IPS-20b (cell line): ENCODE results near the gene TEAD1.

Source experiments
- H3K27ac ChIP-seq: one replicate; pipeline ENCODE4 v1.5.1; 2013; ENCODE audit warnings: low read length
- H3K27me3 ChIP-seq: 2 replicates; pipeline ENCODE4 v1.6.1; 2013; ENCODE audit warnings: mild to moderate bottlenecking, low read length, inconsistent platforms; ENCODE audit not compliant: insufficient read depth
- H3K36me3 ChIP-seq: 2 replicates; pipeline ENCODE4 v1.6.1; 2013; ENCODE audit warnings: low read depth, mild to moderate bottlenecking, inconsistent platforms, low read length, moderate library complexity; ENCODE audit not compliant: insufficient read depth
- H3K4me1 ChIP-seq: 2 replicates; pipeline ENCODE4 v1.6.1; 2013; ENCODE audit warnings: mild to moderate bottlenecking, control low read depth, inconsistent platforms, low read length, moderate library complexity; ENCODE audit not compliant: insufficient read depth
- H3K4me3 ChIP-seq: 2 replicates; pipeline ENCODE4 v1.5.1; 2013; ENCODE audit warnings: mild to moderate bottlenecking, low read length, inconsistent platforms
- H3K9ac ChIP-seq: 2 replicates; pipeline ENCODE4 v1.6.1; 2013; ENCODE audit warnings: low read depth, mild to moderate bottlenecking, inconsistent platforms, low read length, moderate library complexity
- H3K9me3 ChIP-seq: 2 replicates; pipeline ENCODE4 v1.6.1; 2013; ENCODE audit warnings: mild to moderate bottlenecking, low read depth, low read length, inconsistent platforms; ENCODE audit not compliant: insufficient read depth

Gene TEAD1

GRCh38 chr11:12811861-12812260, 137.6 kb downstream of the TEAD1 start:
- Histone ChIP-seq H3K27me3 (no peaks in the 10 kb centered on the region), H3K9me3 (no peaks in the 10 kb centered on the region), H3K27ac (no peak overlapping the region), H3K9ac (no peak overlapping the region), H3K36me3 (no peaks in the 10 kb centered on the region), H3K4me1 (peaks cover 38% of the 10 kb centered on the region; the same call in 1 of the 2 replicates), H3K4me3 (no peak overlapping the region)

- Histone ChIP-seq H3K27ac (no peak overlapping the region), H3K9me3 (no peaks in the 10 kb centered on the region), H3K27me3 (no peaks in the 10 kb centered on the region), H3K4me1 (peaks cover 29% of the 10 kb centered on the region; the same call in 1 of the 2 replicates), H3K9ac (no peak overlapping the region), H3K36me3 (no peaks in the 10 kb centered on the region), H3K4me3 (no peak overlapping the region)
These were observed 138.6 kb downstream of the TEAD1 start for GRCh38 chr11:12812849-12813248.

- H3K36me3 ChIP-seq: no peaks in the 10 kb centered on the region
- H3K27ac ChIP-seq: no peak overlapping the region
- no peak overlapping the region for H3K4me3 ChIP-seq
- no peaks in the 10 kb centered on the region for H3K27me3 ChIP-seq
- H3K9ac ChIP-seq: no peak overlapping the region
- H3K4me1 ChIP-seq: peaks cover 22% of the 10 kb centered on the region; the same call in 1 of the 2 replicates
- no peaks in the 10 kb centered on the region for H3K9me3 ChIP-seq
These were observed 139.4 kb downstream of the TEAD1 start for GRCh38 chr11:12813371-12814225.

- Histone ChIP-seq H3K27ac (no peak overlapping the region), H3K4me3 (no peak overlapping the region), H3K9ac (no peak overlapping the region), H3K4me1 (peaks cover 15% of the 10 kb centered on the region; the same call in 1 of the 2 replicates), H3K36me3 (no peaks in the 10 kb centered on the region), H3K27me3 (no peaks in the 10 kb centered on the region), H3K9me3 (no peaks in the 10 kb centered on the region)
These were observed 140.9 kb downstream of the TEAD1 start for GRCh38 chr11:12815129-12815480.

- no peak overlapping the region for H3K9ac ChIP-seq
- H3K27me3 ChIP-seq: no peaks in the 10 kb centered on the region
- no peak overlapping the region for H3K27ac ChIP-seq
- H3K36me3 ChIP-seq: no peaks in the 10 kb centered on the region
- no peaks in the 10 kb centered on the region for H3K9me3 ChIP-seq
- H3K4me1 ChIP-seq: peaks cover 15% of the 10 kb centered on the region; the same call in 1 of the 2 replicates
- no peak overlapping the region for H3K4me3 ChIP-seq
These were observed 141.8 kb downstream of the TEAD1 start for GRCh38 chr11:12815931-12816494.

- no peak overlapping the region for H3K27ac ChIP-seq
- H3K4me3 ChIP-seq: no peak overlapping the region
- no peaks in the 10 kb centered on the region for H3K9me3 ChIP-seq
- H3K36me3 ChIP-seq: no peaks in the 10 kb centered on the region
- H3K4me1 ChIP-seq: peaks cover 15% of the 10 kb centered on the region; the same call in 1 of the 2 replicates
- H3K27me3 ChIP-seq: no peaks in the 10 kb centered on the region
- H3K9ac ChIP-seq: no peak overlapping the region
These were observed 143.6 kb downstream of the TEAD1 start for GRCh38 chr11:12817681-12818332.

GRCh38 chr11:12818333-12819015, 144.3 kb downstream of the TEAD1 start:
- no peaks in the 10 kb centered on the region for H3K9me3 ChIP-seq
- H3K4me3 ChIP-seq: no peak overlapping the region
- peaks cover 15% of the 10 kb centered on the region; the same call in 1 of the 2 replicates for H3K4me1 ChIP-seq
- no peak overlapping the region for H3K9ac ChIP-seq
- H3K27ac ChIP-seq: no peak overlapping the region
- H3K27me3 ChIP-seq: no peaks in the 10 kb centered on the region
- no peaks in the 10 kb centered on the region for H3K36me3 ChIP-seq

GRCh38 chr11:12822392-12823022, 148.3 kb downstream of the TEAD1 start:
- H3K4me1 ChIP-seq: peaks cover 38% of the 10 kb centered on the region
- no peaks in the 10 kb centered on the region for H3K9me3 ChIP-seq
- no peak overlapping the region for H3K9ac ChIP-seq
- no peak overlapping the region for H3K27ac ChIP-seq
- no peak overlapping the region for H3K4me3 ChIP-seq
- no peaks in the 10 kb centered on the region for H3K27me3 ChIP-seq
- H3K36me3 ChIP-seq: no peaks in the 10 kb centered on the region

- no peak overlapping the region for H3K9ac ChIP-seq
- no peaks in the 10 kb centered on the region for H3K9me3 ChIP-seq
- no peak overlapping the region for H3K4me3 ChIP-seq
- H3K4me1 ChIP-seq: peaks cover 52% of the 10 kb centered on the region
- no peaks in the 10 kb centered on the region for H3K27me3 ChIP-seq
- no peaks in the 10 kb centered on the region for H3K36me3 ChIP-seq
- H3K27ac ChIP-seq: no peak overlapping the region
These were observed 150.2 kb downstream of the TEAD1 start for GRCh38 chr11:12824281-12825041.

GRCh38 chr11:12826441-12826840, 152.2 kb downstream of the TEAD1 start:
- Histone ChIP-seq H3K4me3 (no peak overlapping the region), H3K4me1 (peaks cover 67% of the 10 kb centered on the region), H3K27me3 (no peaks in the 10 kb centered on the region), H3K36me3 (no peaks in the 10 kb centered on the region), H3K27ac (no peak overlapping the region), H3K9ac (no peak overlapping the region), H3K9me3 (no peaks in the 10 kb centered on the region)
